IMR-90 (cell line): Measurements from ENCODE around the gene RAB3GAP2. TPM values are rescaled to one million over a fixed set of nuclear protein-coding genes. Genes with fewer than 3 reads are reported as not detected.

Experiments
- ATAC-seq: fragments of 200-7000 bp; cut with Tn5 transposase; 2 replicates; pipeline ENCODE4 v1.9.1; 2020; ENCODE audit warnings: low read depth, mild to moderate bottlenecking, moderate library complexity
- BruUV-seq: library from RNA; stranded (reverse); fragments of 400-500 nt; replicated peaks from 2 replicates; lab custom pipeline; 2021; lab: Mats Ljungman, UMichigan
- CTCF ChIA-PET: fragments of 300-600 bp; formaldehyde crosslinking; extraction: SDS; loops from one replicate; lab custom pipeline; 2021; ENCODE audit warnings: antibody characterized with exemption; lab: Yijun Ruan, JAX
- POLR2A ChIA-PET: fragments of 300-600 bp; sonication (Branson Sonifier 250); formaldehyde crosslinking; loops from one replicate; lab custom pipeline; 2022; ENCODE audit warnings: antibody characterized with exemption; ENCODE audit not compliant: unreplicated experiment; lab: Charles Lee
- DNase-seq: peaks from one replicate; pipeline ENCODE4 v3.0.0; 2013
- H2AFZ ChIP-seq: replicated peaks from 2 replicates; pipeline ENCODE3; 2013; ENCODE audit warnings: low read length, mild to moderate bottlenecking; ENCODE audit not compliant: poor library complexity
- H2AK5ac ChIP-seq: 2 replicates; pipeline ENCODE4 v1.6.1; 2013; ENCODE audit warnings: low read depth, low read length, inconsistent platforms
- H2AK9ac ChIP-seq: replicated peaks from 2 replicates; pipeline ENCODE3; 2013; ENCODE audit warnings: mild to moderate bottlenecking, low read depth, low read length, moderate library complexity; ENCODE audit not compliant: poor library complexity
- H2BK120ac ChIP-seq: 2 replicates; pipeline ENCODE4 v1.6.1; 2013; ENCODE audit warnings: low read depth, low read length, inconsistent platforms
- H2BK15ac ChIP-seq: 3 replicates; pipeline ENCODE4 v1.6.1; 2013; ENCODE audit warnings: low read depth, low read length, inconsistent platforms
- H2BK20ac ChIP-seq: 2 replicates; pipeline ENCODE4 v1.6.1; 2013; ENCODE audit warnings: low read depth, mild to moderate bottlenecking, inconsistent platforms, low read length, moderate library complexity
- H2BK5ac ChIP-seq: 2 replicates; pipeline ENCODE4 v1.6.1; 2013; ENCODE audit warnings: mild to moderate bottlenecking, low read depth, low read length, inconsistent platforms; ENCODE audit not compliant: poor library complexity, severe bottlenecking
- H3K14ac ChIP-seq: replicated peaks from 2 replicates; pipeline ENCODE4 v1.6.1; 2013; ENCODE audit warnings: low read depth, low read length, inconsistent platforms
- H3K18ac ChIP-seq: 2 replicates; pipeline ENCODE4 v1.6.1; 2013; ENCODE audit warnings: low read depth, low read length, control low read depth
- H3K23ac ChIP-seq: 2 replicates; pipeline ENCODE4 v1.6.1; 2013; ENCODE audit warnings: low read depth, low read length, inconsistent platforms
- H3K27ac ChIP-seq: 2 replicates; pipeline ENCODE4 v1.5.1; 2013; ENCODE audit warnings: mild to moderate bottlenecking, control low read depth, low read length; ENCODE audit not compliant: insufficient read depth
- H3K27me3 ChIP-seq: 2 replicates; pipeline ENCODE4 v1.6.1; 2013; ENCODE audit warnings: low read length; ENCODE audit not compliant: control insufficient read depth, insufficient read depth
- H3K36me3 ChIP-seq: 2 replicates; pipeline ENCODE4 v1.6.1; 2013; ENCODE audit warnings: low read length, mixed read lengths; ENCODE audit not compliant: control insufficient read depth, insufficient read depth
- H3K4ac ChIP-seq: 2 replicates; pipeline ENCODE4 v1.6.1; 2013; ENCODE audit warnings: low read depth, low read length, inconsistent platforms
- H3K4me1 ChIP-seq: 2 replicates; pipeline ENCODE4 v1.6.1; 2013; ENCODE audit warnings: low read length, mixed read lengths; ENCODE audit not compliant: control insufficient read depth, insufficient read depth
- H3K4me2 ChIP-seq: 2 replicates; pipeline ENCODE4 v1.6.1; 2013; ENCODE audit warnings: low read depth, mild to moderate bottlenecking, control low read depth, low read length, moderate library complexity
- H3K4me3 ChIP-seq: 2 replicates; pipeline ENCODE4 v1.5.1; 2013; ENCODE audit warnings: low read depth, mild to moderate bottlenecking, control low read depth, low read length, moderate library complexity; ENCODE audit not compliant: insufficient read depth
- H3K56ac ChIP-seq: 2 replicates; pipeline ENCODE4 v1.6.1; 2013; ENCODE audit warnings: low read length, inconsistent platforms; ENCODE audit not compliant: insufficient read depth; ENCODE audit errors: extremely low read depth
- H3K79me1 ChIP-seq, 2 experiments: 2 replicates each; pipeline ENCODE4 v1.6.1; 2013; ENCODE audit warnings: low read length in 2 of 2, inconsistent platforms in 1 of 2, low read depth in 1 of 2
- H3K9ac ChIP-seq: 2 replicates; pipeline ENCODE4 v1.6.1; 2013; ENCODE audit warnings: low read depth, low read length, control low read depth
- H3K9me1 ChIP-seq: 2 replicates; pipeline ENCODE4 v1.6.1; 2013; ENCODE audit warnings: low read length, inconsistent platforms; ENCODE audit not compliant: insufficient read depth
- H3K9me3 ChIP-seq: 2 replicates; pipeline ENCODE4 v1.6.1; 2013; ENCODE audit warnings: low read length; ENCODE audit not compliant: control insufficient read depth, insufficient read depth
- H4K20me1 ChIP-seq: 2 replicates; pipeline ENCODE4 v1.6.1; 2013; ENCODE audit warnings: low read length, inconsistent platforms; ENCODE audit not compliant: insufficient read depth
- H4K5ac ChIP-seq: 2 replicates; pipeline ENCODE4 v1.6.1; 2013; ENCODE audit warnings: mild to moderate bottlenecking, low read depth, low read length, control low read depth
- H4K8ac ChIP-seq, 2 experiments: 2 replicates each; pipeline ENCODE4 v1.6.1; 2013; ENCODE audit warnings: low read depth in 2 of 2, low read length in 2 of 2, control low read depth in 1 of 2, inconsistent platforms in 1 of 2
- H4K91ac ChIP-seq: 2 replicates; pipeline ENCODE4 v1.6.1; 2013; ENCODE audit warnings: low read depth, low read length, inconsistent platforms; ENCODE audit not compliant: insufficient read depth
- CHD1 ChIP-seq: IDR thresholded peaks from 2 replicates; pipeline ENCODE4 v1.6.1; 2012; ENCODE audit warnings: low read depth, low read length, improper control_type of control experiment
- MAFK ChIP-seq: IDR thresholded peaks from 2 replicates; pipeline ENCODE4 v1.6.1; 2012; ENCODE audit warnings: low read depth, low read length, improper control_type of control experiment
- MAZ ChIP-seq: IDR thresholded peaks from 2 replicates; pipeline ENCODE4 v1.6.1; 2012; ENCODE audit warnings: low read depth, mild to moderate bottlenecking, low read length, improper control_type of control experiment, moderate library complexity, borderline replicate concordance
- NFE2L2 ChIP-seq: fragments of 150-350 bp; IDR thresholded peaks from 2 replicates; pipeline ENCODE4 v1.6.1; 2016; ENCODE audit warnings: low read depth, mild to moderate bottlenecking, low read length
- POLR2A ChIP-seq: IDR thresholded peaks from 2 replicates; pipeline ENCODE4 v1.6.1; 2012; ENCODE audit warnings: mild to moderate bottlenecking, low read depth, low read length
- RAD21 ChIP-seq: IDR thresholded peaks from 2 replicates; pipeline ENCODE4 v1.6.1; 2012; ENCODE audit warnings: low read length, improper control_type of control experiment
- RCOR1 ChIP-seq: IDR thresholded peaks from 2 replicates; pipeline ENCODE4 v1.6.1; 2012; ENCODE audit warnings: mild to moderate bottlenecking, low read length, improper control_type of control experiment; ENCODE audit not compliant: insufficient replicate concordance
- RFX5 ChIP-seq: IDR thresholded peaks from 2 replicates; pipeline ENCODE4 v1.8.0; 2012; ENCODE audit warnings: low read depth, mild to moderate bottlenecking, low read length, moderate library complexity
- SMC3 ChIP-seq: fragments of 150-350 bp; IDR thresholded peaks from 2 replicates; pipeline ENCODE4 v1.6.1; 2016; ENCODE audit warnings: low read depth, mild to moderate bottlenecking, antibody characterized with exemption, low read length, moderate library complexity
- USF2 ChIP-seq: fragments of 150-350 bp; IDR thresholded peaks from 2 replicates; pipeline ENCODE4 v1.6.1; 2017; ENCODE audit warnings: mild to moderate bottlenecking, antibody characterized with exemption, low read length, low read depth
- WGBS, 2 experiments: methylation state at CpG; one replicate each; pipeline versions ENCODE4 v1.1.5 to v1.1.7; 2013; ENCODE audit warnings: missing lambda C conversion rate in 2 of 2; ENCODE audit not compliant: insufficient read length in 1 of 2; ENCODE audit errors: extremely low coverage in 2 of 2; 5-methylcytosine and 5-hydroxymethylcytosine counted together
- dilution Hi-C: fragments of 300-500 bp; cut with HindIII; formaldehyde crosslinking; loops from one replicate; pipeline ENCODE4 v1.14.3; 2018; ENCODE audit warnings: low sequenced_read_pairs; ENCODE audit not compliant: unreplicated experiment
- in situ Hi-C: fragments of 300-500 bp; cut with MboI; formaldehyde crosslinking; loops from 3 replicates; pipeline ENCODE4 v1.14.3; 2019; ENCODE audit warnings: low sequenced_read_pairs, inconsistent platforms, mixed read lengths
- intact Hi-C: fragments of 100-400 bp; cut with micrococcal nuclease; formaldehyde crosslinking; loops from 2 replicates; pipeline ENCODE4 v1.10.0; 2022
- polyA plus RNA-seq, 3 experiments: library from polyadenylated mRNA; depleted of rRNA; stranded (reverse); fragments of >200 nt; gene quantifications; 2 replicates each; pipeline ENCODE4 v1.2.3, GENCODE V29; 2012; ENCODE audit warnings: low replicate concordance in 1 of 3
- total RNA-seq: library from RNA; depleted of rRNA; stranded (reverse); fragments of >200 nt; gene quantifications from 2 replicates; pipeline ENCODE4 v1.2.3, GENCODE V29; 2012

RAB3GAP2 gene
- total and polyA plus RNA-seq, 2 of the 4 experiments (the other 2 are of a cell fraction) = 12.3 to 37.8 TPM

- dilution Hi-C loops = no loop called here
Measured at GRCh38 chr1:220278991-220279390, 6.7 kb upstream of the RAB3GAP2 start.

More at GRCh38 chr1:220278991-220279390, 6.7 kb upstream of the RAB3GAP2 start:
- WGBS, 2 experiments = no CpG with 5 or more reads among the region's 3 CpGs
- Histone ChIP-seq H4K8ac (no peak overlapping the region), H2AK5ac (no peak overlapping the region), H2BK15ac (no peak overlapping the region), H3K4ac (no peak overlapping the region), H2AK9ac (no peak overlapping the region), H3K14ac (no peak overlapping the region), H2BK120ac (no peak overlapping the region), H2AFZ (no peak overlapping the region), H4K20me1 (no peaks in the 10 kb centered on the region), H3K4me1 (peaks cover 2% of the 10 kb centered on the region; the same call in 1 of the 2 replicates), H4K5ac (no peak overlapping the region), H3K9me1 (no peaks in the 10 kb centered on the region), H3K18ac (no peak overlapping the region), H3K36me3 (no peaks in the 10 kb centered on the region), H4K91ac (no peak overlapping the region), H3K27me3 (peaks cover 19% of the 10 kb centered on the region), H3K9ac (no peak overlapping the region), H3K79me1 (no peaks in the 10 kb centered on the region), H3K27ac (no peak overlapping the region), H3K4me2 (no peak overlapping the region), H2BK20ac (no peak overlapping the region), H3K4me3 (no peak overlapping the region), H3K9me3 (no peaks in the 10 kb centered on the region), H3K56ac (no peak overlapping the region), H2BK5ac (no peak overlapping the region), H3K23ac (no peak overlapping the region)
- no peak for TF ChIP-seq POLR2A
- no peak for TF ChIP-seq RCOR1
- no peak for TF ChIP-seq USF2
- no peak for TF ChIP-seq SMC3
- TF ChIP-seq MAFK = no peak
- no peak for TF ChIP-seq MAZ
- TF ChIP-seq NFE2L2 = no peak
- TF ChIP-seq CHD1 = no peak
- TF ChIP-seq RFX5 = no peak
- TF ChIP-seq RAD21 = no peak
- POLR2A ChIA-PET = no interaction called here
- DNase-seq (peak; percentile 56), ATAC-seq (peak; percentile 72)
- no TSS peak for BruUV-seq
- intact Hi-C loops (no loop called here), in situ Hi-C loops (no loop called here)
- CTCF ChIA-PET = no interaction called here
